Stimulated activated naive CD4-positive, alpha-beta T cell treated with Interleukin-2 at 50 U/mL for 16 hours (primary cell): ENCODE results near the gene NNMT.

Source experiments
- DNase-seq: peaks from one replicate; lab custom pipeline; 2025; lab: John Stamatoyannopoulos, UW

Gene NNMT

GRCh38 chr11:114295676-114296604 lies at the start of gene NNMT:
Gene NNMT, plus strand, starts transcription at chr11:114296399. Its CDS starts 158 bp downstream, at chr11:114296557.
- DNase-seq: no peak

GRCh38 chr11:114247070-114247789 lies 49.0 kb upstream of the NNMT start:
- DNase-seq: no peak

GRCh38 chr11:114250180-114250579 lies 46.0 kb upstream of the NNMT start:
- no peak for DNase-seq

- no peak for DNase-seq
Observed at GRCh38 chr11:114250993-114251814, 45.0 kb upstream of the NNMT start.

- no peak for DNase-seq
Observed at GRCh38 chr11:114251815-114252337, 44.3 kb upstream of the NNMT start.

DNA sequence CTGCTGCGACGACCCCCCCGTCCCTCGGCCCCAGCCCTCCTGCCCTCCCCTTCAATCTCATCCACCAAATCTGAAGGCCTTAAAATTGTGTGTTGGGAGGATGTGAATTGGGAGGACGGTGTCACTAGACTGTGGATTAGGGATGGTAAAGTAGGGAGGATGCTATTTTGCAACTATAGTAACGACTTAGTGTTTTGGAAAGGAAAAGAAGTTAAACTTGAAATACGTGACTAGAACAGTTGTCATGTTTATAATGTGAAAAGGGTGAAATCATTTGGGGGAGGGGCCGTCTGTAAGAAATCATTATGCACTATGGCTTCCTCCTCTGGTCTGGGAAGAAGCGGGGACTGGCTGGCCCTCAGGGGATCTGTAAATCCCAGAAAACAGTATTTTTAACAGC lies 43.4 kb upstream of the NNMT start:
- no peak for DNase-seq

- no peak for DNase-seq
Observed at GRCh38 chr11:114253771-114254170, 42.4 kb upstream of the NNMT start.

DNA sequence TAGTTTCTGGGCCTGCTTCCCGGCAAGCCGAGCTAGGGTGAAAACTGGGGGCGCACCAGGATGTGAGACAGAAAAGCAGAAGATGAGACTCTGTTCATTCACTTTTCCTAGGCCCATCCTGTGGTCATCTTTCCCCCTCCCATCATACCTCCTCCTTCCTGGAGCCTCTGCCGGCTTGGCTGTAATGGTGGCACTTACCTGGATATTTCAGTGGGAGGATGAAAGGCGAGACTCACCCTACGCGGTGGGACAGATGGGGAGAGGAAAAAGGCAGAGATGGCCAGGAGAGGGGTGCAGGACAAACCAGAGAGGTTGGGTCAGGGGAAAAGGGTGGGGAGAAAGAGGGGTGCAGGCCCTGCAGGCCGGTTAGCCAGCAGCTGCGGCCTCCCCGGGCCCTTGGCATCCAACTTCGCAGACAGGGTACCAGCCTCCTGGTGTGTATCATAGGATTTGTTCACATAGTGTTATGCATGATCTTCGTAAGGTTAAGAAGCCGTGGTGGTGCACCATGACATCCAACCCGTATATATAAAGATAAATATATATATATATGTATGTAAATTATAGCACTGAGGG lies 41.5 kb upstream of the NNMT start:
- no peak for DNase-seq

GRCh38 chr11:114255289-114255688 lies 40.9 kb upstream of the NNMT start:
- no peak for DNase-seq

DNA sequence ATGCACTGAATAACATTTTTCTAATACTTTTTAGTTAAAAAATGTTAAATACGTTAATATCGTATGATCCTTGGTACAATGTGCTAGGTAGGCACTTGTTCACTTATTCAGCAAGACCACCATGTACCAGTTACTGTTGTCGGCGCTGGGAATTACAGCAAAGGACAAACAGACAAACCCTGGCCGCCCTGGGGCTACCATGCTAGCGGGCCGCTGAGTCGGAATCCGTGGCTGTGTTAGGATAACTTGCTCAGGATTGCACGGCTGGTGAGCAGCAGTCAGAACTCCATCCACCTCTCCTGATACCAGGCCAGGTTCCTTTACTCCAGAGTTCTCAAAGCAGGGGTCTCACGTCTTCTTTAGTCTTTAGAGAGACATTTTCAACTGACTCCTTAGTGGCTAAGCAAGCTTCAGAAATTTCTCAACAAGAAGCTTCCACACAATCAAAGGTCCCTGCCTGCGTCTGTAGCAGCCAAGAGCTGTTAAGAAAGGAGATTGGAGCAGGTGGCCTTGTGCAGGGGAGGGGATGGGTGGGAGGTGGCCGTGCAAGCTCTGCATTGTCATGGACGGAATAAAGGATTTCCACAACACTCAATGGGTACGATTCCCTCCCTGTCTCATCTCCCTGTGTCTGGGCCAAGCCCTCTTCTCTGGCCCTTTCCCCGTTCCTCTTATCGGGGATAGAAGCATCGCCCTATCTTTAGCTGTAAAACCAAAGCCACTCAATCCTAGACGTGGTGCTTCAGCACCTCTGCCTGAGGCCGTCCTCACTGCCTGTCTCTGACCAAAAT lies 39.8 kb upstream of the NNMT start:
- DNase-seq: no peak

DNA sequence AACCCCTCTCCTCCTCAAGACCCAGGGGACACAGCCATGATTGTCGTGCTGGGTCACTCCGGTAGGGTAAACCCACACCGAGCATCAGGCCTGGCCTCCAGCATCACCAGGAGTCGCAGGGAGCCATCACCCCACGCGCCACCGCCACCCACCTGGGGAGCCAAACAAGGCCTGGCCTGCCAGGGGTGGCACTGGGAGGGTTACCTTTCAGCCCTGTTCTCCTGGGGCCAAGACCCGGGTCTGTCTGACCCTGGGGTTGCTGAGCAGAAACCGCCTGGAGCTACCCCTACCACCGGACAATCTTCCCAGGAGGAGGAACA lies 39.3 kb upstream of the NNMT start:
- no peak for DNase-seq

GRCh38 chr11:114257621-114258558 lies 38.3 kb upstream of the NNMT start:
- no peak for DNase-seq

GRCh38 chr11:114258696-114259095 lies 37.5 kb upstream of the NNMT start:
- DNase-seq: no peak

- DNase-seq: no peak
Observed at GRCh38 chr11:114259124-114259526, 37.1 kb upstream of the NNMT start.

DNA sequence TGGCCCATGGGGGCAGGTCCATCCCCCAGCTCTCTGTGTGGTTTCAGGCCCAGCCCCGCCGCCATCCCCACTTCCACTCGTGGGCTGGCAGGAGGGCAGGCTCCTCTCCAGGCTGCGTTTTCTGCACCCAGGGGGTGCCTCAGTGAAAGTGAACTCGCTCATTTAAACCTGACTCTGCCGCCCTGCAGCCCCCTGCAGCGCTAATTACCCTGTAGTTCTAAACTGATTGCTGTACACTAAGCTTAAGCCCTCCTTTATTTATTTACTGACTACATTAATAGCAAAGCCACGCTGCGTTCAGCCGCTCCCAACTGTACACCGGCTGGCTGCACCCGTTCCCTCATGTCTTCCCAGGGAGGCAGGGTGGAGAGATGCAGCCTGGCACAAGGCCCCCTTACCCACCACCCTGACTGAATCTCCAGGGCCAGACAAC lies 36.6 kb upstream of the NNMT start:
- no peak for DNase-seq

DNA sequence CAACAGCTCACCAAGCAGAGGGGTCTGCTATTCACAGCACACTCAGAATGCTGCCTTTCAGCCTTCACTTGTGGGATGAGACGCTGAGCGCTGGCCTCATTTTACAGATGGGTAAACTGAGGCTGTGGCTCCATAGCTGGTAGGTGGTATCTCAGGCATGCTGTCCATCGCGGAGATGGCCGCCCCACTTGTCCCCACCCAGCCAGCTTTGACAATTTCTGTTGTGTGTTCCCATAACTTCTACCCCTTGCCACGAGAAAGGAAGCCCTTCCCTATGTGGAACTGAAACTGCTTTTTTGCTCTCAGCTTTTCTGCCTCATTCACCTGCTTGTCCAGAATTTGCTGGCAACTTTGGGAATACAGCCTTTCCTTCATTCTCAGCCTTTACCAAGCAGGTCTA lies 36.1 kb upstream of the NNMT start:
- DNase-seq: no peak

DNA sequence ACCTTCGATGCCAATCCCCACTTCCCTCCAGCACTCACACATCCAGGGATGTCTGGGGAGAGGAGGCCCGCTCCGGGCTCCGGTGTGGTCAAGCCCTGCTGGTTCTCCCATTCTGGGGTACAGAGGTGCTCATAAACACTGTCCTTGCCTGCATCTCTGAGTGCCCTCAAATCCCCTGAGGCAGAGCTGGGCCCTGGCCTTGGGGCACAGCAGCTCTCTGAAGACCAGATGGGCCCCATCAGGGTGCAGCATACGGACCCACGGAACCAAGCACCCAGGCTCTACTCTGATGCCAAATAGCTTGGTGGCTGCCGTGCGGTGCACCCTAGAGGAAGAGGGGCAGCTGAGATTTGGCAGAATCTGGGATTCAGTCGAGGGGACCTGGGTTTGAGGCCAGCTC lies 35.7 kb upstream of the NNMT start:
- no peak for DNase-seq

GRCh38 chr11:114261791-114262190 lies 34.4 kb upstream of the NNMT start:
- no peak for DNase-seq

DNA sequence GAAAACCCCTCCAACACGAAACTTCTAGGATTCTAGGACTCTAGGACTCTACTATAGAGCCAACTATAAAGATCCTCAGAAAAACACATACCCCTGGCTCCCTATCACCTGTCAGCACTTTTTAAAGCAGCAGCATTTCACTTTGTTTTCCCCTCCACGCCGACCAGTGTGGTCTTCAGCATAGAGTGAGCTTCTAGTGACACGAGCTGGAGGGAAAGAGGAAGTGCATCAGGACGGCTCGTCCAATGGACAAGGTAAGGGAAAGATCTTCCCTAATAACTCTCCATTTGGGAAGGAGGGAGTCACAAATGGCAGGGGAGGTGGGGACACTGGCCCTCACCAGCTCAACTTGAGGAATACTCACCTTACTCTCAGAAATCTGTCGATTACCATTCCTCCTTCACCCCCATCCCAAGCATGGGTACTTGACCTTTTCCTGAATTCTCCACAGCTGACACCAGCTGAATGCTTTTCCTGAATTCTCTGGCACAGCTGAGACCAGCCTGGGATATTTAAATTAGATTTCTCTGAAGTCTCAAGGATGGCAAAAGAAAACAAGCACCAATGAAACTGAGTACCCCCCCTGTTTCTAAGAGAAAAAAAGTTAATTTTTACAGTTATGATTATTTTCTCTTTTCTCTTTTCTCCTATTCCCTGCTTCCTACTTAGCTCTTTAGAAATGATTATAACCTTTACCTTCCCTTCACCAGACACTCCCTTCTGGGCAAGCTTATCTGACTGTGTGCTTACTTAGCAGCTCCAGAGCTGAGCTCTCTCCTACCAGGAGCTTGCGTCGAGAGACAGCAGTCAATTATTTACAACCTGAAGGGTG lies 33.3 kb upstream of the NNMT start:
- DNase-seq: no peak
